ENCODE data around the gene NME7. TPM values are rescaled to one million over a fixed set of nuclear protein-coding genes. Genes with fewer than 3 reads are reported as not detected.
A peak's percentile ranks its signal among the peaks of the same experiment; 100 is the strongest.

The NME7 gene
- total RNA-seq, 1 experiment from 2014 or later: 21.8 TPM

DNA sequence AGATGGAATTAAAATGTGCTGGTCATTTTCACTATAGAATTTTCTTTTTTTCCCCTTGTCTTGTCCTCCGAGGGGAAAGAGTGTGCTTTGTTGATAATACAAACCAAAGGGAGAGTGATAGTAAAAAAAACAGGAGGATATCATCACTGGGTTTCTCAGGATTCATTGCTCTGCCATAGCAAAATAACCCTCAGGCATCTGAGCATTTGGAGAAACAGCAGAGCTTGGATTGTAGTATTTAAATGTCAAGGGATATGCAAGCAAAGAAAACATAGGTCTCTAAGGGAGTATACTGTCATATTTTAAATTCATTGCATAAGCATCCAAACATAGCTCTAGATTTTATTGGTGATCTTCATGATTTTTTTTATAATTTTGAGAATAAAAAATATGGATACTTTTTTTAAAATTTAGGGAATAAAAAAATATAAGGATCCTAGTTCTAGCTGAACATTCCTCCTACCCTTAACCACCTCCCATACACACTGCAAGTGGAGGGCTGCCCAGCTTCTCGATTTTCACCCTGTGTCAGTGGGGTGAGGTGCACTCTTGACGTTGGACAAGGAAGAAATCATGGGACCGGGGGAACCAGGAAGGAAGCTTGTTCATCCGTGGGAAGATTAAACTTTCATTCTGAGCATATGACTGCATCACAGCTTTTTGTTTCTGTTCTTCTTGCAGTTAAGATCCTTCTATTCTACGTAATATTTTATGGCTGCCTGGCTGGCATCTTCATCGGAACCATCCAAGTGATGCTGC is 256.7 kb downstream of the NME7 start:
- H3K4me3 ChIP-seq (replicated peaks in 1 of 2; ENCODE audit: low read depth in 1 of 2, low read length in 2 of 2): no peak overlapping the region
- H3K4me1 ChIP-seq (ENCODE audit: control insufficient read depth in 1 of 2, insufficient read depth in 2 of 2, low read length in 2 of 2): peaks cover 59 to 84% of the 10 kb centered on the region in 2 experiments
- ChIA-PET RAD21 (ENCODE audit: low non-redundant PET in 1 of 2, low total read pairs in 2 of 2, uncharacterized antibody in 2 of 2, unreplicated experiment in 2 of 2) (no interaction called here), CTCF (interaction anchor here (0.8 to 3.3 kb wide), 5 partner anchors 237 to 768 kb away, joined by 3 to 15 read pairs (median 3); no protein-coding TSS in a partner anchor), POLR2A (no interaction called here)
- no peaks in the 10 kb centered on the region for H3K27me3 ChIP-seq (ENCODE audit: insufficient read depth, low read length)
- no peaks in the 10 kb centered on the region for H3K9me2 ChIP-seq (ENCODE audit: insufficient read depth)
- H3K79me2 ChIP-seq (ENCODE audit: insufficient read depth, low read length): peaks cover 86% of the 10 kb centered on the region
- peak overlapping the region; percentile 95 for H3K9ac ChIP-seq (ENCODE audit: low read length)
- TF ChIP-seq ZNF274 (IDR thresholded peaks at IDR 0.05; ENCODE audit: low read depth, low read length): no peak
- TF ChIP-seq, protein P1, sequence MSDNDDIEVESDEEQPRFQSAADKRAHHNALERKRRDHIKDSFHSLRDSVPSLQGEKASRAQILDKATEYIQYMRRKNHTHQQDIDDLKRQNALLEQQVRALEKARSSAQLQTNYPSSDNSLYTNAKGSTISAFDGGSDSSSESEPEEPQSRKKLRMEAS (IDR thresholded peaks at IDR 0.05): no peak
- no peak for TF ChIP-seq CEBPB (IDR thresholded peaks at IDR 0.05; ENCODE audit: low read depth)
- DNase-seq (ENCODE audit: low read depth, low spot score) (no peak), ATAC-seq (no peak)
- H3K36me3 ChIP-seq (ENCODE audit: control insufficient read depth in 1 of 2, insufficient read depth in 2 of 2, low read length in 2 of 2): peaks cover 11 to 16% of the 10 kb centered on the region in 2 experiments; a peak in 3 of 4 replicates
- peak overlapping the region; percentile 90 for H3K4me2 ChIP-seq (ENCODE audit: low read length)
- H3K9me3 ChIP-seq (ENCODE audit: control insufficient read depth in 1 of 2, insufficient read depth in 1 of 2, low read depth in 1 of 2, low read length in 2 of 2): no peaks in the 10 kb centered on the region
- H3K27ac ChIP-seq (ENCODE audit: low read depth, low read length): peak overlapping the region; percentile 65; the same call in 1 of the 2 replicates
- intact Hi-C loops (cut with micrococcal nuclease): loop anchor here (5.0 to 10.0 kb wide), 2 partner anchors 236 to 766 kb away; no protein-coding TSS in a partner anchor
- BruUV-seq (replicated peaks): no TSS peak
- no peak overlapping the region for H2AFZ ChIP-seq (ENCODE audit: low read depth, low read length, poor library complexity, severe bottlenecking)
- no peaks in the 10 kb centered on the region for H4K20me1 ChIP-seq (ENCODE audit: insufficient read depth)

DNA sequence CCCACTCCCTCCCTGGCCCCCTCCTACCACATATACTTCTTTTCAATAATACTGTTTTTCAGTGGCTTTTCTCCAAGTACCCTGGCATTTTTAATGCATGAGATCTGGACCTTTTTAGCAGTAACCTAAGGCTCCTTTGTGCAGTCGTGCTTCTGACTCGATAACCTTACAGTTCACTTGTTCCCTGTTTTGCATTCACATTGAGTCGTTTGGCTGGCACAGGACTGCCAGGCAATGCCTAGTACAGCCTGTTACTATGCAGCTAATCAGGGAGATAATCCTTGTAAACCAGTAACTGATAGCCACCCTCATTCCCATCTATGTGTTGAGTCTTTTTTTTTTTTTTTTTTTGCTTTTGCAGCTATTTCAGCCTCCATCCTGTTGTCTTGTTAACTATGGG is 257.4 kb downstream of the NME7 start:
- ChIA-PET CTCF (interaction anchor here (1.3 to 4.7 kb wide), 4 partner anchors 238 to 507 kb away, joined by 3 to 14 read pairs (median 6); no protein-coding TSS in a partner anchor), POLR2A (interaction anchor here (1.0 kb wide), 1 partner anchor 9 kb away, joined by 3 read pairs; no protein-coding TSS in a partner anchor), RAD21 (ENCODE audit: low non-redundant PET in 1 of 2, low total read pairs in 2 of 2, uncharacterized antibody in 2 of 2, unreplicated experiment in 2 of 2) (interaction anchor here in 1 of 2 experiments (2.5 kb wide), 1 partner anchor 238 kb away, joined by 5 read pairs; no protein-coding TSS in a partner anchor)
- H3K27ac ChIP-seq (ENCODE audit: low read depth, low read length): peak overlapping the region; percentile 85
- peak overlapping the region; percentile 95 for H3K9ac ChIP-seq (ENCODE audit: low read length)
- H3K36me3 ChIP-seq (ENCODE audit: control insufficient read depth in 1 of 2, insufficient read depth in 2 of 2, low read length in 2 of 2): peaks cover 11 to 12% of the 10 kb centered on the region in 2 experiments; a peak in 3 of 4 replicates
- peaks cover 61 to 82% of the 10 kb centered on the region in 2 experiments for H3K4me1 ChIP-seq (ENCODE audit: control insufficient read depth in 1 of 2, insufficient read depth in 2 of 2, low read length in 2 of 2)
- H3K9me3 ChIP-seq (ENCODE audit: control insufficient read depth in 1 of 2, insufficient read depth in 1 of 2, low read depth in 1 of 2, low read length in 2 of 2): no peaks in the 10 kb centered on the region
- H3K4me3 ChIP-seq (replicated peaks in 1 of 2; ENCODE audit: low read depth in 1 of 2, low read length in 2 of 2): peak overlapping the region in 1 of 2 experiments; percentile 84; a peak in 2 of 4 replicates
- H3K4me2 ChIP-seq (ENCODE audit: low read length): peak overlapping the region; percentile 90
- H3K9me2 ChIP-seq (ENCODE audit: insufficient read depth): no peaks in the 10 kb centered on the region
- H2AFZ ChIP-seq (ENCODE audit: low read depth, low read length, poor library complexity, severe bottlenecking): no peak overlapping the region
- H3K27me3 ChIP-seq (ENCODE audit: insufficient read depth, low read length): no peaks in the 10 kb centered on the region
- peaks cover 79% of the 10 kb centered on the region for H3K79me2 ChIP-seq (ENCODE audit: insufficient read depth, low read length)
- BruUV-seq (replicated peaks): no TSS peak
- no peaks in the 10 kb centered on the region for H4K20me1 ChIP-seq (ENCODE audit: insufficient read depth)
- no peak for ATAC-seq
- DNase-seq (ENCODE audit: low read depth, low spot score): no peak
- intact Hi-C loops (cut with micrococcal nuclease): loop anchor here (5.0 to 10.0 kb wide), 2 partner anchors 237 to 765 kb away; no protein-coding TSS in a partner anchor
- TF ChIP-seq ATF3 (IDR thresholded peaks at IDR 0.05): no peak
- TF ChIP-seq RAD21 (IDR thresholded peaks at IDR 0.05; ENCODE audit: low read depth): no peak
- TF ChIP-seq ZFX (IDR thresholded peaks at IDR 0.05): no peak
- no peak for TF ChIP-seq ELF1 (IDR thresholded peaks at IDR 0.05; ENCODE audit: borderline replicate concordance, low read depth)
- TF ChIP-seq, protein P1 (IDR thresholded peaks at IDR 0.05): no peak
- TF ChIP-seq SIN3A (IDR thresholded peaks at IDR 0.05; ENCODE audit: low read depth): no peak
- no peak for TF ChIP-seq SP1 (IDR thresholded peaks at IDR 0.05; ENCODE audit: low read depth)
- TF ChIP-seq YY1 (IDR thresholded peaks at IDR 0.05; ENCODE audit: extremely low read depth, insufficient replicate concordance, low read depth, low read length): no peak
- TF ChIP-seq EGR1 (IDR thresholded peaks at IDR 0.05; ENCODE audit: low read depth): no peak
- TF ChIP-seq ZBTB33 (IDR thresholded peaks at IDR 0.05; ENCODE audit: extremely low read depth, insufficient replicate concordance, low read length): no peak
- no peak for TF ChIP-seq CTCF (IDR thresholded peaks at IDR 0.05 in 2 of 3, conservative IDR thresholded peaks at IDR 0.05 in 1 of 3; ENCODE audit: borderline replicate concordance in 1 of 3, insufficient read depth in 1 of 3, low read depth in 2 of 3, low read length in 2 of 3)
